Smooth muscle cell of the brain vasculature (primary cell): Measurements from ENCODE around the gene TMX3.

Experiments used
- DNase-seq: peaks from one replicate; pipeline ENCODE4 v3.0.0-alpha.2; 2012; ENCODE audit warnings: low read depth, low spot score

Gene TMX3

GRCh38 chr18:68714712-68715496, at the start of gene TMX3:
Gene TMX3 (minus strand): TSS chr18:68715108. CDS start chr18:68714981, 127 bp downstream.
- peak; percentile 84 for DNase-seq

GRCh38 chr18:68764016-68764415, 49.1 kb upstream of the TMX3 start:
- DNase-seq, result no peak

- DNase-seq, result peak; percentile 46
Measured at GRCh38 chr18:68763083-68763482, 48.2 kb upstream of the TMX3 start.

GRCh38 chr18:68759308-68759707, 44.4 kb upstream of the TMX3 start:
- no peak for DNase-seq

- DNase-seq, result no peak
Measured at GRCh38 chr18:68757126-68757525, 42.2 kb upstream of the TMX3 start.

GRCh38 chr18:68742206-68742605, 27.3 kb upstream of the TMX3 start:
- no peak for DNase-seq

- no peak for DNase-seq
Measured at GRCh38 chr18:68740966-68741365, 26.1 kb upstream of the TMX3 start.

GRCh38 chr18:68739462-68739861, 24.6 kb upstream of the TMX3 start:
- DNase-seq, result no peak

GRCh38 chr18:68738564-68738963, 23.7 kb upstream of the TMX3 start:
- no peak for DNase-seq

- no peak for DNase-seq
Measured at GRCh38 chr18:68735483-68736343, 20.8 kb upstream of the TMX3 start.

GRCh38 chr18:68734308-68734707, 19.4 kb upstream of the TMX3 start:
- DNase-seq, result no peak

GRCh38 chr18:68733707-68734106, 18.8 kb upstream of the TMX3 start:
- no peak for DNase-seq

- no peak for DNase-seq
Measured at GRCh38 chr18:68728081-68728700, 13.3 kb upstream of the TMX3 start.

GRCh38 chr18:68727506-68727905, 12.6 kb upstream of the TMX3 start:
- no peak for DNase-seq

GRCh38 chr18:68725346-68725745, 10.4 kb upstream of the TMX3 start:
- DNase-seq, result no peak

- DNase-seq, result no peak
Measured at GRCh38 chr18:68724021-68724420, 9.1 kb upstream of the TMX3 start.

- DNase-seq, result no peak
Measured at GRCh38 chr18:68723539-68723938, 8.6 kb upstream of the TMX3 start.

- DNase-seq, result no peak
Measured at GRCh38 chr18:68722821-68723220, 7.9 kb upstream of the TMX3 start.

- no peak for DNase-seq
Measured at GRCh38 chr18:68721681-68722583, 7.0 kb upstream of the TMX3 start.

GRCh38 chr18:68714366-68714711, 569 bp downstream of the TMX3 start:
- DNase-seq, result no peak

GRCh38 chr18:68713796-68714195, 1.1 kb downstream of the TMX3 start:
- DNase-seq, result no peak
